ENCODE results near the gene SHISA9.
"Not testable (repeated sequence)": the region's sequence is repeated elsewhere in the genome, so short reads cannot be mapped to it uniquely, and the experiment has no call there.

GRCh38 chr16:12923640-12924039 lies 22.2 kb downstream of the SHISA9 start:
- not testable (repeated sequence) for TF ChIP-seq CTCF, POLR2AphosphoS5, POLR2A (IDR thresholded peaks at IDR 0.05)

Data from breast epithelium (tissue), 3 donors.